Activated gamma-delta T cell treated with Interleukin-2 at 50 U/mL for 16 hours (primary cell): ENCODE data around the gene SNRNP70.

ENCODE experiments used
- DNase-seq: peaks from one replicate; pipeline ENCODE4 v3.0.0-alpha.2; 2020

SNRNP70 gene

GRCh38 chr19:49149652-49150105, 64.4 kb downstream of the SNRNP70 start:
- DNase-seq: no peak

GRCh38 chr19:49150106-49150943, 65.1 kb downstream of the SNRNP70 start:
- DNase-seq: no peak

- DNase-seq: no peak
Observed at GRCh38 chr19:49150944-49151243, 65.6 kb downstream of the SNRNP70 start.

- no peak for DNase-seq
Observed at GRCh38 chr19:49151267-49152118, 66.2 kb downstream of the SNRNP70 start.

- DNase-seq: no peak
Observed at GRCh38 chr19:49152119-49152550, 66.9 kb downstream of the SNRNP70 start.

GRCh38 chr19:49153167-49153809, 68.0 kb downstream of the SNRNP70 start:
- no peak for DNase-seq

- DNase-seq: no peak
Observed at GRCh38 chr19:49154279-49154678, 69.0 kb downstream of the SNRNP70 start.

GRCh38 chr19:49155005-49155819, 70.0 kb downstream of the SNRNP70 start, which contains the start of gene HRC:
Gene HRC, minus strand, starts transcription at chr19:49155396. Its CDS starts 159 bp downstream, at chr19:49155237.
- no peak for DNase-seq

GRCh38 chr19:49155820-49156346, 70.6 kb downstream of the SNRNP70 start:
- DNase-seq: no peak

- DNase-seq: no peak
Observed at GRCh38 chr19:49157445-49158224, 72.4 kb downstream of the SNRNP70 start, which contains the start of gene TRPM4. Gene TRPM4, plus strand, starts transcription at chr19:49157792. Its CDS starts 75 bp downstream, at chr19:49157867.
